GM21825 (cell line): Measurements from ENCODE around the gene USP4.

Source experiments
- ATAC-seq: cut with Tn5 transposase; IDR thresholded peaks from one replicate; pipeline ENCODE4 v1.9.1; 2021; ENCODE audit warnings: mild to moderate bottlenecking, moderate library complexity; ENCODE audit not compliant: unreplicated experiment

USP4 gene

DNA sequence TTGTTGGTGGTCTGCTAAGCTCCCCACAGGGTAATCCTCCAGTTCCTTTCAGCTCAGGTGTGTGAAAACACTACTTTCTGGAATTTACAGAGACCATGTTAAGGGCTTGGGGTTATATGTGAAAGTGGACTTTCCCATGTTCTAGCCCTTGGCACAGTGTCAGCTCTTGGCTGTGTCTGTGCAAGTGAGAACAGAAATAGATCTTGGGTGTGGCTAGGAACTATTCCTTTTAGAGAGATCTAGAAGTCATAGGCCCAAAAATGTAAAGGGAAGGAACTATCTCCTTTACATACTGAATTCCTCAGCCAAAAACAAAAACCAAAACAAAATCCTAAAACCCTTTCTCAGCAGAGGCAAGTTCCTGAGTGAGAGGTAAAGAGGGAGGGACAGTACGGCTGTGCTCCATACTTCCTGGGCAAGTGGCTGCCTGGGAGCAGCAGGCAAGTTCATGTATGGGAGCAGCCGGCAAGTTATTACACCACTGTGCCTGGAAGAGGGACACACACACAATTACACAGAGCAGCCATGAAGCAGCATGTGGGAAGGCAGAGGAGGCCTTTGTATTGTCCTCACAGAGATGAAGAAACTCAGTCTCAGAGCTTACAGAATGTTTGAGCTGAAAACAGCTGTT, 43.0 kb downstream of the USP4 start:
- ATAC-seq: no peak

DNA sequence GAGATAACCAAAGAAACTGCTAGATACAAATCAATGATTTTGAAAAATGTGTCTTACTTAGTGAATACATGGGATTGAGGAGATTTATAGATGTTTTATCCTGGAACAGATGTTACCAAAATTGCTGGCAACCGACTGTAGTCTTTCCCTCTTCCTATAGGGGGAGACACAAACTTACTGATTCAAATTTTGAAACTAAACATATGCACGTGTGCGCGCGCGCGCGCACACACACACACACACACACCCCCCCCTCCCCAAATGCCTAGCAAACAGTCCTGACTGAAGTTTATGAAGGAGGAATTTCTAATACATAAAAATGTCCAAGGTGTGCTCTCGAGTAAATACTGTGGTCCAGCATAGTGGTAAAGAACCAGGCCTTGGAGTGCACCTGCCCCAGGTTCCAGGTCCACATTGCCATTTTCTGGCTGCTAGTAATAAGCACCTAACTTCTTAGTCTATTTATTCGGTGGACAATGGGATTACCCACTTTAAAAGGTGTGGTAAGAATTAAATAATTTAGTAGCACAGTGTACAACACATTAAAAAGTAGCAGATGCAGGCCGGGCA, 44.3 kb downstream of the USP4 start:
- no peak for ATAC-seq

DNA sequence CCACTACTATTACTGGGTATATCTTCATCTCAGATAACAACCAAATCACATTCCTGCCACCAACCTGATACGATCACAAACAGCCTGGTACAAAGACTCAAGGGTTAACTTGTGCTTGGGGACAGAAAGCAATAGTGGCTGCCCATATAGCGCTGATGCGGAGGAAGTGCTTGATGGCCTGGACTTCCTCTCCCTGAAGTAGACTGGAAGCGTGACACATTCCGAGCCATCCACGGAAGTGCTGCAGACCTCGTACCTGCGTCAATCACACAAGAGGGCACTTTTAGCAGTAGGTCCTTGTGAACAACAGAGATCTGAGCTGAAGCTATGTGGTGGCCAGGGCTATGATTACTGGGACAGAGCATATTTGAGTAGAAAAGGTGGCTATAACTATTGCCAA, 45.5 kb downstream of the USP4 start:
- no peak for ATAC-seq

DNA sequence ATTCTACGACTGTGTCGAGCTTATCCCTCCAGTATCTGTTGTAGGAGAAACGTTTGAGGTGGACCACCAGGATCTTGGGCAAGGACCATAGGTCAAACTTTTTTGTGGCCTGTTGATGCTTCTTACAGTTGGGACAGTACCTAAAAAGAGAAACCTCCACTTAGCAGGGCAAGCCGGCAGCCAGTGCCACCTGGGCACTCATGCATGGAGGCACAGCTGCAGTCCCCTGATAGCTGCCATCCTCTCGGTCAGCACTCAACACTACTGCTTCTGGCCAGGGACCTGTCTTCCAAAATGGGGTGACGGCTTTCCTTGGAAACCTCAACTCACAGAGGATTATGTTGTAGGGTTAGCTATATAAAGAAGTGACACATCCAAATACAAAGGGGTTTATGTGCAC, 55.9 kb downstream of the USP4 start:
- no peak for ATAC-seq

DNA sequence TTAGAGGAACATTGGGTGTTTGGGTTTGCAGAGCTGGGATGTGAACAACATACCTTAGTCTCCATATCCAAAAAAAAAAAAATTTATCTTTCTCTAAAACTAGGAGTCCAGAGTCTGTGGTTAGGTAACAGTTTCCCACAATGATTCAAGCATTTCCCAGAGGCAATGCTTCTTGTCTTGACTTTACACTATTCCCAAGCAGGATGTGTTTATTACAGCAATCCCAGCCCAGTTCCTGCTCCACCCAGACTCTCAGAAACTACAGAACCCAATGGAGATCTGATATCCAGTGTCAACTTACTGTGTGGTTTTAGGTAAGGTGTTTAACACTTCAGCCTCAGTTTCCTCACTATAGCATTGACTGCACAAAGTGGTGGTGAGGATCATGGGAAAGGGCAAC, 60.5 kb downstream of the USP4 start:
- no peak for ATAC-seq

DNA sequence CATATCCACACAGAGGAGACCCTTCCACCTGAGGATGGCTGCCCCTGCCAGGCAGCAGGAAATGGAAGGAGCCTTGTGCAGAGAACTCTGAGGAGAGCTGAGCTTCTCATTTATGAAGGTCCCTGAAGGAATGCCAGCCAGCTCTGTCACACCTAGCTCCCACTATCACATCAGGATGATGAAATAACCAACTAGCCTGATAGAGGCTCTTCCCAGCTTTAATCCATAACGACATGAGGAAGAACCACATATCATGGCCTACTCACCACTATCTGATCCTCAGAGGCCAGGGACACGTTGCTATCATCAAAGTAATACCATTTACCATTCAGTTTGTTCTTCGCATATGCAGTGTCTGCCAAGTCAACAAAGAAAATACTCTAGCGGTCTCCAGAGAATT, 61.3 kb downstream of the USP4 start:
- ATAC-seq: no peak

DNA sequence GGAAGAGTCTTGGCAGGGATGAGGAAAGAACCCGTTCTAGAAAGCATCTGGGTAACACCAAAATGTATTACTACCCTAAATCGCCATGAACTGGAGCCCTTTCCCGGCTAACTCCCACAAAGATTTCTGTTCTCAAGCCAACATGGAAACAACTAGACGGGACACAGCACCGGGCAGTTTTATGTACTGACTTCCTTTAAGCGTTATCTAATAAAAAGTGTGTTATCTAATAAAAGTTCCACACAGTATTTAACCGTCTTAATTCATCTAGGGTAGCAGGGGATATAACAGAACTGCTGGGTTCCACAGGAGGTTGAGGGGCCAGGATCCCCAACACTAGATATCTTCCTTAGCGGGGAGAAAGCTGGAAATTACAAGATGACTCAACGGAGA, 62.5 kb downstream of the USP4 start:
- ATAC-seq: no peak

DNA sequence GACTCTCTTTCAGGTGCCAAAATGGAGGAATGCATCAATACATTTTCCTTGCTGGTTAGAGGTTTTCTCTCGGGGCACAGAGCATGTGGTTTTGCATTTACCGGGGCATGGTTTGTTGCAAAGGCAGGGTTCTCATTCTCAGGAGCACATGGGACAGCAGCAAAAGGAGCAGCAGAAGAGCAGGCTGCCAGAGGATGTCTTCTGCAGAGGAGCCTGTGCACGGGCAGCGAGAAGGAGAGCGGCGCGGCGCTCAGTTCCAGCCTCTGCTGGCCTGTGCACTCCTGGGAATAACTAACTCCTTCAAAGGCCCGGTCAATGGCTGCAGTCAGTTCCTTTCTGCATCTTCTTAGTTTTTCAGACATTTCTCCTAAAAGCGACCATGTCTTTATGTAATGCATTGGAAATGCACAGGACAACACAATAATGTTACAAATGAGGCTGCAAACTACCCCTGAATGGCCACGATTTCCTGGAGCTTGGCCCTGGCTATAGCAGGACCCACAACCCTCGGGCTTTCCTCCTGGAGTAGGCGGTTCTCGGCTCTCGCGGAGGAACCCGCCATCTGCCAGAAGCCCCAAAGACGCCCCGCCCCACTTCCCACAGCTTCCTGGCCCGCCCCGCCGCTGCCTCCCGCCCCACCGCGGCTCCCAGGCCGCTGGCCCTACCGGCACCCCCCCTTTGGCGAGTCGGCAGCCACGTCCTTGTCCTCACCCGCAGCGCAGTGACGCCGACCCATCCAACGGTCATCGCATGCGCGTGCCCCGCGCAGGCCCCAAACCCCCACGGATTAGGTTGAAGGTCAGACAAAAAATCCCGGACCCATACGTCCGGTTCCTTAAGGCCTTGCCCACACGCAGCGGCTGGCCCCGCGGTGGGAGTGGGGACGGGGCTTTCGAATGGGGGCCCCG, 63.1 kb downstream of the USP4 start, which contains the start of gene C3orf62:
Gene C3orf62 (minus strand): TSS at position 758 of the 908 bp plus-strand sequence. CDS start 360 bp downstream, at position 398.
- no peak for ATAC-seq

DNA sequence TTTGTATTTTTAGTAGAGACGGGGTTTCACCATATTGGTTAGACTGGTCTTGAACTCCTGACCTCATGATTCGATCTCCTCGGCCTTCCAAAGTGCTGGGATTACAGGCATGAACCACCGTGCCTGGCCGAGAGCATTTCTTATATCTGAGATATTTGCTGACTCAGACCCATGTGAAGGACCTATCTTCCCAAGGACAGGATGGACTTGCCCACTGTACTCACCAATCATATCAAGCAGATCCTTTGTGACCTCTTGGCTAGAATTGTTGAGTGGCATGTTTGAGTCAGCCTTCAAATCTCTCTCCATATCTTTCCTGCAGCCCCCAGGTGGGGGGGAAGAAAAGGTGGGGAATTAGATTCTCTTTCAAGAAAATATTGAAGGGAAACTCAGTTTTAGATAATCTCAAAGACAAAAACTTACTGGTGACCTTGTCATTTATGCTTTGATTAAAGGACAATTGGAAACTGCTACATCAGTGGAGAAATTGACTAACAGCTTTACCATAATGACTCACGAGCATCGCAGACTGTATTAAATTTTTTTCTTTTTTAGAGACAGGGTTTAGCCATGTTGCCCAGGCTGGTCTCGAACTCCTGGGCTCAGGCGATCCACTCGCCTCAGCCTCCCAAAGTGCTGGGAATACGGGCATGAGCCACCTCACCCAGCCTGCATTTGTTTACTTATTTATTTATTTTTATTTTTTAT, 65.9 kb downstream of the USP4 start:
- ATAC-seq: no peak

DNA sequence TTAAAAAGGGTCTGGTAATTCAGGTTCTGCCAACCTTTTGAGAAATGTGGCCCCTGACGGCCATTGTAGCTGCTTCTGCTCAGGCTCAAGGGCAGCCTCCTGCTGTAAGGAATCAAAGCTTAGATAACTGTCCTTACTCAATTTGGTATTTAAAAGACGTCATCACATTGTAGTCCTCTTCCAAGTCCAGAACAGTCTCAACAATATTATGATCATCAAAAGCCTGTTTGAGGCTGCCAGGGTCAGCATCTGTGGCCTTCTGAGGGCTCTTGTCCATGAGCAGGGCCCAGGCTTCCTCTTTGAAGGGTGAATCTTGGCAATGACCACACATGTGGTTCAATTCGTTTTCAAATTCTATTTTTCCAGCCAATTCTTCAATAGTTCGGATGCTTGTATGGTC, 68.8 kb downstream of the USP4 start:
- no peak for ATAC-seq

DNA sequence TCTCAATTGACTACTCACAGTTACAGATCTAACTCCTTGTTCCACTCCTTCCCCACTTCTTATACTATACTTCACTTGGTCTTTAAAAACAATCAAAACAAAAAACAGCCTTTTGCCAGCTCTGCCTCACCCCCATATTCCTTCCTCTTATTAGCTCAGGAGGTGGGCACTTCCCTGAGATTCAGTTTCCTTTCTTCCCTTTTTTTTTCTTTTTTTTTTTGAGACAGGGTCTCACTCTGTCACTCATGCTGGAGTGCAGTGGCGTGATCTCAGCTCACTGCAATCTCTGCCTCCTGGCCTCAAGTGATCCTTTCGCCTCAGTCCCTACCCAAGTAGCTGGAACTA, 69.7 kb downstream of the USP4 start:
- ATAC-seq: no peak

DNA sequence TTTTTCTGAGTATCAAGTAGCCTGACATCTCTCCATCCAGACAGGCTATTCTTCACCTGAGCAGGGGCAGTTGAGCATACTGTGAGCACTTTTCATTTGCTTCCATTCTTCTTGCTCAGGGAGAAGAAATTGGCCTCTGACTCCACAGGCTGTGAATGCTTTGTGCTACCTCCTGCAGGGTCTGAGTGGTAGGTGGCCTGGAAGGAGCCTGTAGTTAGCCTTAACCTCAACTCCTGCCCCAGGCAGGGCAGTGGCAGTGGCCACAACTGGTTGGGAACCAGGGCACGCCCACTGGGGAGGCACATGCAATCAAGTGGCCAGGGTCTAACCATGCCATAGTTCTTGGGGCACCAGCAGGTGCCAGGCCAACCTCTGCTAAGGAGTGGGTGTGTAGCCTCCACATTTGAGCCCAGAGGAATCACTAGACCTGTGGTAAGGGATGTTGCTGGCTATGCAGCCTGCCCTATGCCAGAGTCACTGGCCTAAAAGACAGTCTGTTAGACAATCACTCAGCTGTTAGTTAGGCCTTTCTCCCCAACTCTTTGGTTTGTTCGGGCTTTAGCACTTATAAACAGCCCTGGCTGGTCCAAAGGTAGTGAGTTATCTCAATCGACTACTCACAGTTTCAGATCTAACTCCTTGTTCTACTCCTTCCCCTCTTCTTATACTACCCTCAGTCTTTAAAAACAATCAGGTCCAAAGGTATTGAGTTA, 70.3 kb downstream of the USP4 start:
- ATAC-seq: no peak

DNA sequence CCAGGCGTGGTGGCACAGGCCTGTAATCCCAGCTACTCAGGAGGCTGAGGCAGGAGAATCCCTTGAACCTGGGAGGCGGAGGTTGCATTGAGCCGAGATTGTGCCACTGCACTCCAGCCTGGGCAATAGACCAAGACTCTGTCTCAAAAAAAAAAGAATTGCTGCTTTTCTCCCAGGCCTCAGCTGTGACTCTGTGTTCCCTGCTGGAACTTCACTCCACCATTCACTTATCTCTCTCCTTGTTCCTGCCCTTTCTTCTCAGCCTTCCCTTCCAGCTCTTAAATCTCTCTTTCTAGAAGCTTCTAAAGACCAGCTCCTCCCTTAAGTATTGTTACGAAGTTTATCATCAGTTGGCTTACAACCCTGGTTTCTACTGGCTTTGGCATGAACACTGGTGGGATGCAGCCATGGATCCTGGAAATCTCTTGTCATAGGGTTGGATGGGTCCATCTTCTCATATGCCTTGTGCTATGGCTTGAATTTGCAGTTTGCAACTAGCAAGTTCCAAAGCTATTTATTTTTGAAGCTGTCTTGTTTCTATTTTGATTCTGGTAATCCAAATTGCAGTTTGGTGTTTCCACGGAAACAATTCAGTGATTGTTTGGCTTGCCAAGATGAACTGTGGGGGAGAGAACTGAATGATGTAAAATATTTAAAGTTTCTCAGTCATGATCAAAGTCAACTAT, 73.3 kb downstream of the USP4 start:
- no peak for ATAC-seq

DNA sequence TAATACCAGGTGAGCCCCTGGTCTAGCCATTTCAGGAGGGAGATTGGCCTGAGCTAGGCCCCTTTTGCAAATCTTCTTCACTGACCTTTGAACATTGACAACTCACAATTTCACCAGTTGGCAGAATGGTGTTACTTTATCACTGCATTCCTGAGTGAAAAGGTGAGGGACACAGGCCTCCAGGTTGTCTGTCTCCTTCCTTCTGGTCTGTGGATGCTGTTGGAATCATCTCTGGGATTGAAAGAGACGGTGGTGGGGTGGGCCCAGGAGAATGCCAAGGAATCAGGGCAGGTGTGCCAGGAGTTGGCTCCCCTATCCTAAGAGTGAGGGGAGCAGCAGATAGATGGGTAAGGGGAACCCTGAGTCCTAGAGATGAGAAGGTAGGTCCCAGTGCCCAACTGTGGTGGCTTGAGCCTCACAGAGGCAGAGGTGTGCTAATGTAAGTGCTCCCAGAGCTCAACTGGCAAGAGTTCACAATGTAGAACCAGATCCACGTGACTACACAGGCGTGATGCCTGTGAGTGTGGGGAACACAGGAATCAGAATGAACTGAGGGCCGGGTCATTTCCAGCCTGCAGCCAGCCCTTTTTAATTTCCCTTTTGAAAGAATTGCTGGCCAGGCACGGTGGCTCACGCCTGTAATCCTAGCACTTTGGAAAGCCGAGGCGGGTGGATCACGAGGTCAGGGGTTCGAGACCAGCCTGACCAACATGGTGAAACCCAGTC, 74.0 kb downstream of the USP4 start:
- no peak for ATAC-seq

DNA sequence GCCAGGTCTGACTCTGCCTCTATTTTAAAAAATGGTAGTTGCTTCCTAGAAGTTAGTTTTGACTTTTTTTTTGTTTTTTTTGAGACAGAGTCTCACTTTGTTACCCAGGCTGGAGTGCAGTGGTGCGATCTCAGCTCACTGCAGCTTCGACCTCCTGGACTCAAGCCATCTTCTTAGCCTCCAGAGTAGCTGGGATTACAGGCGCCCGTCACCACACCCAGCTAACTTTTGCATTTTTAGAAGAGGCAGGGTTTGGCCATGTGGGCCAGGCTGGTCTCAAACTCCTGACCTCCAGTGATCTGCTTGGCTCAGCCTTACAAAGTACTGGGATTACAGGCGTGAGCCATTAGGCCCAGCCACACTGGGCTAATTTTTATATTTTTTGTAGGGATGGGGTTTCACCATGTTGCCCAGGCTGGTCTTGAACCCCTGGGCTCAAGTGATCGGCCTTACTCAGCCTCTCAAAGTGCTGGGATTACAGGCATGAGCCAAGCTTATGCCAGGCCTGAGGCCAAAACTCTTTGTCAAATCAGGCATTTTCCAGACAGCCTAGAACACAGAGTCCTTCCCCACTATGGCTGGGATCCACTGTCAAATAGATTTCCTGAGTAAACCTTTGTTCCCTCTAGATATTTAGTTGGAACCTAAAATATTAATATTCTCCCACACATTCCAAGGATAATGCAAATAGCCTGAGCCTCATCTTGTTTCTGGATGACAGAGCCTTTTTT, 76.5 kb downstream of the USP4 start:
- no peak for ATAC-seq

DNA sequence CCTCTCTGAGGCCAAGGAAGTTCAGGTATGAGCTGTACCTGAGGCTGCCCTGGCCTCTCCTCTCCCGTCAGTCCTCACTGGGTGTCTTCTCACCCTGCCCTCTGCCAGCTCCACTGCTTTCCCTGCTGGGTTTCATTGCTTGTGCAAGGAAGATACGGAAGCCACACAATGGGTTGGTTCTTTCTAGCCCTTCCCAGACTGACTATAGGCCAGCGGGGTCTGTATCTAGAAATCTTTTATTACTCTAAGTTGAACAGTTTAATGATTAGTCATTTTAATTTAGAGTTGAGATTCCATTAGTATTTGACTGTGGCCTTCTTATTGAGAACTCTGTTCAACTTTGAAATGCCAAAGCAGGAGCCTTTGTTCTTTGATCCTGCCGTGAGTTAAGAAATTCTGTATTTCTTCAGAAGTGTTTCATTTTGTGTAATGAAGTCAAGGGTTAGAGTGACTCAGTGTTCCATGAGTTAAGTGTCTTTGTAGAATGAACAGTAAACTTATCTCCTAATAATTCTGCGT, 79.0 kb downstream of the USP4 start:
- no peak for ATAC-seq

DNA sequence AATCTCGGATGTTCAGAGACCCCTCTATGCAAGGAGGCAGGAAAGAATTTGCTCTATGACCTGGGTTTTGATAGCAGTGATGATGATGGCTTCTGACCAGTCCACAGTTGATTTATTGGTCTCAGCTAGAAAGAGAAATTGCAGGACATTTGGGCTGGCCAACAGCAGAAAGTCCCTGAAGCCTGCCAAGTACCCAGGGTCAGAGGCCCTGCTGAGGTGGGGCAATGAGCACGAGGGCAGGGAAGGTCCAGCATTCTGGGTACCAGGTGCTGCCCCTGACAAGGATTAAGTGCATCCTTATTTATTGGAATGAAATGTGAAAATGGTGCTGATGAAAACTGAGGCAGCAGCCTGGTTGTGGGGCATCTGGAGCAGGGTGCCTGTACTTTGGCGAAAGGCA, 82.7 kb downstream of the USP4 start:
- ATAC-seq: no peak

DNA sequence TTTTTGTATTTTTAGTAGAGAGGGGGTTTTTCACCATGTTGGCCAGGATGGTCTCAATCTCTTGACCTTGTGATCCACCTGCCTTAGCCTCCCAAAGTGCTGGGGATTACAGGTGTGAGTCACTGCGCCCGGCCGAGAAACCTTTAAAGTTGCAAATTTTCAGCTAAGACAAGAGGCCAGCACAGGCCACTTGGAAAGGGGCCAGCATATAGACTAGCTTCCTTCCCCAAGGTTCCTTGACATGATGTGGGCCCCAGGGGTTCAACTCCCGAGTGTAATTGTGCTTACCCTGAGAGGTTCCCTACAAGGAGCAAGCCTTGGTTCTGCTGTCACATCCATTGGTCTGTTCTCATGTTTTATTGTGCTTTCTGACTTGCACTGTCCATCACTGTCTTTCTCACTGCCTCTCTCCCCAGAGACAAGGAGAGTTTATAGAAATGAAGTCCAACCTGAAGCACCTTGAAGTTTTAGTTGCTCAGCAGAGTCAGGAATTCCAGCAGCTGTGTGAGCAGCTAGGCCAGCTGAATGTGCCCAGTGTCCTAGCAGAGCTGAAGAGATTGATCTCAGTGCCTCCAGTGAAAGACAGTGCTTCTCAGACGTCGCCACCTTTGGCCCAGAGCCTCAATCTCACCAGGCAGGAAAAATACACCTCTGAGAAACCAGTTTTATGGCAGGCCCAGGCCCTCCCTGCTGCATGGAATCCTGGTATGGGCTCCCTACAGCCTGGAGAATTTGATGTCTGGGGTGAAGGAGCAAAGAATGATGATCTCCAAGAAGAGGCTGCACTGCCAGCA, 83.9 kb downstream of the USP4 start:
- ATAC-seq: no peak
